Heart left ventricle (tissue), 16 donors: ENCODE data around the gene TMEM74B. TPM values are rescaled to one million over a fixed set of nuclear protein-coding genes. Genes with fewer than 3 reads are reported as not detected.

Experiments
- ATAC-seq, 4 donors: fragments of 200-7000 bp; cut with Tn5 transposase; one replicate each; pipeline ENCODE4 v1.9.1; 2020 to 2022; ENCODE audit warnings: moderate library complexity in 4 of 4, mild to moderate bottlenecking in 3 of 4, moderate number of reproducible peaks in 1 of 4
- DNase-seq, 5 donors: peaks; one replicate each; pipeline ENCODE4 v3.0.0-alpha.2; 2020
- H3K27ac ChIP-seq, 12 donors: fragments of 200-600 bp; sonication (generic) in 4 of 12; one replicate each; pipeline versions ENCODE4 v1.5.0 to v1.8.0; 2016 to 2022; ENCODE audit warnings: mild to moderate bottlenecking in 2 of 12
- H3K27me3 ChIP-seq, 9 donors: fragments of 200-600 bp; sonication (generic) in 2 of 9; one replicate each; pipeline versions ENCODE4 v1.5.1 to v1.8.0; 2016 to 2022; ENCODE audit warnings: mild to moderate bottlenecking in 3 of 9
- H3K36me3 ChIP-seq, 9 donors: fragments of 200-600 bp; sonication (generic) in 2 of 9; one replicate each; pipeline versions ENCODE4 v1.5.0 to v1.8.0; 2018 to 2022; ENCODE audit warnings: mild to moderate bottlenecking in 2 of 9
- H3K4me1 ChIP-seq, 12 donors: fragments of 200-600 bp; sonication (generic) in 4 of 12; one replicate each; pipeline versions ENCODE4 v1.5.0 to v1.8.0; 2016 to 2022; ENCODE audit warnings: mild to moderate bottlenecking in 3 of 12
- H3K4me3 ChIP-seq, 12 donors: fragments of 200-600 bp; sonication (generic) in 4 of 12; one replicate each; pipeline versions ENCODE4 v1.5.0 to v1.8.0; 2017 to 2022; ENCODE audit warnings: mild to moderate bottlenecking in 9 of 12, moderate library complexity in 4 of 12
- H3K9me3 ChIP-seq, 12 donors: fragments of 200-600 bp; sonication (generic) in 4 of 12; one replicate each; pipeline versions ENCODE4 v1.5.0 to v1.8.0; 2016 to 2022; ENCODE audit warnings: mild to moderate bottlenecking in 1 of 12
- CTCF ChIP-seq, 12 donors: fragments of 200-600 bp; sonication (generic) in 4 of 12; IDR thresholded peaks; one replicate each; pipeline versions ENCODE4 v1.5.0 to v1.8.0; 2018 to 2022; ENCODE audit warnings: antibody characterized with exemption in 12 of 12, mild to moderate bottlenecking in 5 of 12
- POLR2A ChIP-seq, 2 donors: fragments of 450-650 bp; IDR thresholded peaks; one replicate each; pipeline ENCODE4 v1.6.1; 2017; ENCODE audit warnings: antibody characterized with exemption in 2 of 2, mild to moderate bottlenecking in 2 of 2, moderate library complexity in 2 of 2
- WGBS, 4 donors: extraction: QIAGEN DNeasy Blood & Tissue Kit in 2 of 4; methylation state at CpG; one replicate each; pipeline versions ENCODE4 v1.1.5 to v1.1.7; 2013 to 2018; 5-methylcytosine and 5-hydroxymethylcytosine counted together
- intact Hi-C, 10 donors: fragments of 100-400 bp; cut with DNase I; formaldehyde crosslinking; loops; one replicate each; pipeline versions ENCODE4 v1.11.1 to v1.14.2; 2022
- polyA plus RNA-seq, 2 donors: library from polyadenylated mRNA; stranded (reverse); fragments of 200-250 nt; gene quantifications; one replicate each; pipeline ENCODE4 v1.2.3, GENCODE V29; 2013
- total RNA-seq, 9 donors: library from RNA; depleted of rRNA in 2 of 9; stranded (reverse); fragments of >200 nt in 2 of 9; fragmentation: NEBNext Ultra II Directional in 3 of 9; extraction: Animal tissue kit (Norgen Biotek cat#: 25700) in 3 of 9; gene quantifications; one replicate each; pipeline versions ENCODE4 v1.1.0 to v1.2.4, GENCODE V29; 2016 to 2023
- donor health status: ischemic (EF 13 %, LVEDD 7.1; RV severe dilation, severe dysfunction).
- donor health status: healthy with polysubstance abuse.
- donor health status: DM: no; HTN: yes; CAD: no.
- donor health status: DM: no; HTN: no; CAD: no.
- donor health status: ischemic (EF 25% LVEDD 6.9; RV normal size, moderate dysfunction).
- donor health status: ischemic (EF 25% LVEDD 5.7; RV mildly dilated, moderate dysfunction).
- donor health status: healthy.
- donor health status: DM: yes; HTN: yes; CAD: no.
- donor health status: ischemic (EF 35%, LVEDD 5.7; RV mildly dilated, moderate dysfunction).
- donor health status: nonischemic (EF 11% LVEDD 7.7; RV severe dilation, severe dysfunction).
- donor health status: DM: yes; HTN: yes; CAD: no.
- donor health status: PGD.
- donor health status: ischemic (EF 29% LVEDD 5.4; RV normal size, mild dysfunction).
- donor health status: nonischemic (EF 23%, LVEDD 6.1; RV moderate dilation, normal function).

The TMEM74B gene
- total and polyA plus RNA-seq, 11 donors: 0.55 to 6.6 (median 1.9) TPM

GRCh38 chr20:1195226-1195625 lies 10.4 kb upstream of the TMEM74B start:
- Histone ChIP-seq H3K9me3 (peaks cover 0 to 3% (median 0%) of the 10 kb centered on the region in 12 donors), H3K27ac (no peak overlapping the region), H3K27me3 (no peaks in the 10 kb centered on the region), H3K36me3 (no peaks in the 10 kb centered on the region), H3K4me3 (no peak overlapping the region), H3K4me1 (peaks cover 0 to 5% (median 0%) of the 10 kb centered on the region in 12 donors)
- ATAC-seq (no peak), DNase-seq (no peak)
- intact Hi-C loops: no loop called here
- no peak for TF ChIP-seq POLR2A (IDR thresholded peaks at IDR 0.05)
- no peak for TF ChIP-seq CTCF (IDR thresholded peaks at IDR 0.05)
- WGBS, 4 donors: 83 to 100% (median 94%) methylated on average over 1 of the region's 1 CpG

DNA sequence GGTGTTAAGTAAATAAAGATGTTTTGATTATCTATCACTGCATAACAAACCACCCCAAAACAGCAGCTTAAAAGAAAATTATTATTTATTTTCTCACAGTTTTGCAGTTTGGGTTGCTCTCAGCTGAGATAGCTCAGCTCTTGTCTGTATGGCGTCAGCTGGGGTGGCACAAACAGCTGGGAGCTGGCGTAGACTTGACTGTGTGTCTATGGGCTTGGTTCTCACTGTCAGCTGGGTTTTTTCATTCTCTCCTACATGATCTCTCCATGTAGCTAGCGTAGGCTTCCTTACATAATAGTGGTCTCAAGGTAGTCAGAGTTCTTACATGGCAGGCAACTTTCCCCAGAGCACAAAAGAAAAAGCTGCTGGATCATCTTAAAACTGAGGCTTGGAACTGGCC lies 6.5 kb upstream of the TMEM74B start:
- no peak for ATAC-seq
- no peak for DNase-seq
- H3K4me3 ChIP-seq: no peak overlapping the region
- no peak for TF ChIP-seq CTCF (IDR thresholded peaks at IDR 0.05)
- no peaks in the 10 kb centered on the region for H3K9me3 ChIP-seq
- H3K27me3 ChIP-seq: peaks cover 0 to 11% (median 0%) of the 10 kb centered on the region in 9 donors
- 87 to 93% (median 89%) methylated on average over 3 of the region's 3 CpGs for WGBS, 4 donors
- intact Hi-C loops: no loop called here
- H3K4me1 ChIP-seq: peaks cover 0 to 16% (median 2%) of the 10 kb centered on the region in 12 donors
- H3K27ac ChIP-seq: no peak overlapping the region
- H3K36me3 ChIP-seq: no peaks in the 10 kb centered on the region

DNA sequence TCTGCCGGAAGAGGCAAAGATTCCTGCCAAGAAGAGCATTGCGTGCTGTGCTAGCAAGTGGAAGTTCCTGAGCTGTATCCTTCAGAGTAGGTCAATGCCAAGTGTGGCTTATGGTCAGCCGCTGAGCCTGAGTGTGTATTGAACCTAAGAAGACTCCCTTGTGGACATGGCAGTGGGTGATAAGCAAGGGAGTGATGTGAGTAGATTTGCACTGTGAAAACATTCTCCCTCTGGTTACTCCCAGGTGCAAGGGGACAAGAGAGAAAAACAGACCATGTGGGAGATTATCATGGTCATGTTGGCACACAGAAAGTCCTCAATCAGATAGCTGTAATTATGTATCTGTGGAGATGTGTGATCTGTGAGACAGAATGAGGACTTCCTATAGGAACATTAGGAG lies 6.1 kb upstream of the TMEM74B start:
- ATAC-seq: no peak
- H3K9me3 ChIP-seq: no peaks in the 10 kb centered on the region
- H3K27ac ChIP-seq: no peak overlapping the region
- intact Hi-C loops: no loop called here
- no peaks in the 10 kb centered on the region for H3K36me3 ChIP-seq
- H3K4me3 ChIP-seq: no peak overlapping the region
- DNase-seq: no peak
- 63 to 78% (median 73%) methylated on average over 3 of the region's 3 CpGs for WGBS, 4 donors
- H3K4me1 ChIP-seq: peaks cover 0 to 20% (median 3%) of the 10 kb centered on the region in 12 donors
- peaks cover 0 to 16% (median 3%) of the 10 kb centered on the region in 9 donors for H3K27me3 ChIP-seq
- no peak for TF ChIP-seq CTCF (IDR thresholded peaks at IDR 0.05)
- no peak for TF ChIP-seq POLR2A (IDR thresholded peaks at IDR 0.05)

DNA sequence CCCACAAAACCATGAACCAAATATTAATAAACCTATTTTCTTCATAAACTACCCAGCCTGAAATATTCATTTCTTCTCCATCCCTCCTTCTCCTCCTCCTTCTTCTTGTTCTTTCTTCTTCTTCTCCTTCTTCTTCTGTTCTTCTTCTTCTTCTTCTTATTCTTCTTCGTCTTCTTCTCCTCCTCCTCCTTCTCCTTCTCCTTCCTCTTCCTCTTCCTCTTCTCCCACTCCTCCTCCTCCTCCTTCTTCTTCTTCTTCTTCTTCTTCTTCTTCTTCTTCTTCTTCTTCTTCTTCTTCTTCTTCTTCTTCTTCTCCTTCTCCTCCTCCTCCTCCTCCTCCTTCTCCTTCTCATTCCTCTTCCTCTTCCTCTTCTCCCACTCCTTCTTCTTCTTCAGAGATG lies 5.0 kb upstream of the TMEM74B start:
- no peak for ATAC-seq
- no peak overlapping the region for H3K27ac ChIP-seq
- WGBS, 4 donors: 58 to 73% (median 70%) methylated on average over 1 of the region's 1 CpG
- peaks cover 0 to 23% (median 8%) of the 10 kb centered on the region in 9 donors for H3K27me3 ChIP-seq
- no peaks in the 10 kb centered on the region for H3K9me3 ChIP-seq
- DNase-seq: no peak
- H3K36me3 ChIP-seq: no peaks in the 10 kb centered on the region
- TF ChIP-seq POLR2A (IDR thresholded peaks at IDR 0.05): no peak
- no peak for TF ChIP-seq CTCF (IDR thresholded peaks at IDR 0.05)
- H3K4me3 ChIP-seq: no peak overlapping the region
- peaks cover 0 to 30% (median 5%) of the 10 kb centered on the region in 12 donors for H3K4me1 ChIP-seq
- intact Hi-C loops: loop anchor here in 3 of 10 donors (10.0 kb wide), 2 partner anchors 225 to 375 kb away; no protein-coding TSS in a partner anchor
